Prostate gland (tissue), 2 donors: ENCODE data around the gene UBR7.
"Not testable (repeated sequence)": the region's sequence is repeated elsewhere in the genome, so short reads cannot be mapped to it uniquely, and the experiment has no call there.

Experiments
- CTCF ChIP-seq, 4 experiments: fragments of 200-600 bp in 2 of 4; fragments of 450-650 bp in 2 of 4; sonication (generic) in 2 of 4; IDR thresholded peaks; 1 replicate in 3 of 4; 2 replicates in 1 of 4; pipeline ENCODE4 v1.5.1; 2016 to 2019; ENCODE audit warnings: antibody characterized with exemption in 4 of 4, mild to moderate bottlenecking in 2 of 4, moderate library complexity in 2 of 4
- POLR2AphosphoS5 ChIP-seq: sonication (generic); formaldehyde crosslinking; IDR thresholded peaks from one replicate; pipeline ENCODE4 v1.6.1; 2017; ENCODE audit warnings: antibody characterized with exemption

GRCh38 chr14:93159625-93160352, 47.3 kb upstream of the UBR7 start:
- not testable (repeated sequence) for TF ChIP-seq CTCF (IDR thresholded peaks at IDR 0.05); POLR2AphosphoS5
